ENCODE data around the gene CACNA2D2. TPM values are rescaled to one million over a fixed set of nuclear protein-coding genes. Genes with fewer than 3 reads are reported as not detected.
A peak's percentile ranks its signal among the peaks of the same experiment; 100 is the strongest.

CACNA2D2 gene
- total and polyA plus RNA-seq, 2 donors from 2014 or later: 3.6 to 6.0 TPM

- Histone ChIP-seq H3K4me3 (ENCODE audit: low read length in 3 of 3) (no peak overlapping the region), H3K36me3 (ENCODE audit: control insufficient read depth in 2 of 3, insufficient read depth in 3 of 3, low read length in 3 of 3) (no peaks in the 10 kb centered on the region), H3K9me3 (ENCODE audit: control insufficient read depth in 2 of 3, insufficient read depth in 1 of 3, low read length in 3 of 3) (no peaks in the 10 kb centered on the region), H3K4me1 (ENCODE audit: control insufficient read depth in 2 of 3, insufficient read depth in 2 of 3, low read depth in 1 of 3, low read length in 3 of 3) (peaks cover 0 to 5% (median 0%) of the 10 kb centered on the region in 3 donors), H3K27ac (ENCODE audit: low read depth in 2 of 2, low read length in 2 of 2) (no peak overlapping the region), H3K27me3 (ENCODE audit: control insufficient read depth, insufficient read depth, low read length) (no peaks in the 10 kb centered on the region), H3K9ac (ENCODE audit: low read length in 3 of 3) (no peak overlapping the region)
- DNase-seq: peak in 3 of 5 donors; percentile 19 to 64 (median 56)
- TF ChIP-seq CTCF (IDR thresholded peaks at IDR 0.05; ENCODE audit: borderline replicate concordance, extremely low read depth, insufficient read depth): no peak
- FAIRE-seq: no peak
- intact Hi-C loops (cut with DNase I): no loop called here
These were observed 112.8 kb downstream of the CACNA2D2 start for GRCh38 chr3:50390508-50391224.

GRCh38 chr3:50389414-50389767, 114.0 kb downstream of the CACNA2D2 start:
- no peak overlapping the region for H3K4me3 ChIP-seq (ENCODE audit: low read length in 3 of 3)
- no peaks in the 10 kb centered on the region for H3K27me3 ChIP-seq (ENCODE audit: control insufficient read depth, insufficient read depth, low read length)
- intact Hi-C loops (cut with DNase I): no loop called here
- no peak for DNase-seq
- FAIRE-seq: no peak
- no peak overlapping the region for H3K9ac ChIP-seq (ENCODE audit: low read length in 3 of 3)
- H3K36me3 ChIP-seq (ENCODE audit: control insufficient read depth in 2 of 3, insufficient read depth in 3 of 3, low read length in 3 of 3): no peaks in the 10 kb centered on the region
- H3K9me3 ChIP-seq (ENCODE audit: control insufficient read depth in 2 of 3, insufficient read depth in 1 of 3, low read length in 3 of 3): no peaks in the 10 kb centered on the region
- no peak for TF ChIP-seq CTCF (IDR thresholded peaks at IDR 0.05; ENCODE audit: borderline replicate concordance, extremely low read depth, insufficient read depth)
- no peak overlapping the region for H3K27ac ChIP-seq (ENCODE audit: low read depth in 2 of 2, low read length in 2 of 2)
- peaks cover 0 to 5% (median 0%) of the 10 kb centered on the region in 3 donors for H3K4me1 ChIP-seq (ENCODE audit: control insufficient read depth in 2 of 3, insufficient read depth in 2 of 3, low read depth in 1 of 3, low read length in 3 of 3)

GRCh38 chr3:50388720-50389413, 114.6 kb downstream of the CACNA2D2 start:
- Histone ChIP-seq H3K36me3 (ENCODE audit: control insufficient read depth in 2 of 3, insufficient read depth in 3 of 3, low read length in 3 of 3) (no peaks in the 10 kb centered on the region), H3K9me3 (ENCODE audit: control insufficient read depth in 2 of 3, insufficient read depth in 1 of 3, low read length in 3 of 3) (no peaks in the 10 kb centered on the region), H3K27ac (ENCODE audit: low read depth in 2 of 2, low read length in 2 of 2) (no peak overlapping the region), H3K27me3 (ENCODE audit: control insufficient read depth, insufficient read depth, low read length) (no peaks in the 10 kb centered on the region), H3K4me3 (ENCODE audit: low read length in 3 of 3) (no peak overlapping the region), H3K4me1 (ENCODE audit: control insufficient read depth in 2 of 3, insufficient read depth in 2 of 3, low read depth in 1 of 3, low read length in 3 of 3) (peaks cover 0 to 5% (median 0%) of the 10 kb centered on the region in 3 donors), H3K9ac (ENCODE audit: low read length in 3 of 3) (no peak overlapping the region)
- DNase-seq (peak in 3 of 5 donors; percentile 21 to 48 (median 23)), FAIRE-seq (no peak)
- TF ChIP-seq CTCF (IDR thresholded peaks at IDR 0.05; ENCODE audit: borderline replicate concordance, extremely low read depth, insufficient read depth): no peak
- intact Hi-C loops (cut with DNase I): no loop called here

Data from kidney (tissue), 14 donors.